Progenitor cell of endocrine pancreas (in vitro differentiated cells): ENCODE results near the gene IL10. TPM values are rescaled to one million over a fixed set of nuclear protein-coding genes. Genes with fewer than 3 reads are reported as not detected.

Experiments
- DNase-seq: peaks from one replicate; pipeline ENCODE4 v3.0.0; 2021; ENCODE audit warnings: low spot score; ENCODE audit not compliant: unreplicated experiment
- H3K27ac Mint-ChIP-seq: 2 replicates; pipeline ENCODE4 v1.8.0; 2021; ENCODE audit warnings: mild to moderate bottlenecking, moderate library complexity, mixed read lengths
- H3K27me3 Mint-ChIP-seq: 2 replicates; pipeline ENCODE4 v1.8.0; 2021; ENCODE audit warnings: mixed read lengths
- H3K36me3 Mint-ChIP-seq: 2 replicates; pipeline ENCODE4 v1.8.0; 2022; ENCODE audit warnings: mixed read lengths; ENCODE audit not compliant: insufficient read depth
- H3K4me1 Mint-ChIP-seq: 2 replicates; pipeline ENCODE4 v1.8.0; 2021; ENCODE audit warnings: low read depth, mixed read lengths
- H3K4me3 Mint-ChIP-seq: 2 replicates; pipeline ENCODE4 v1.8.0; 2021; ENCODE audit warnings: low read depth, mild to moderate bottlenecking, moderate library complexity, mixed read lengths
- H3K9me3 Mint-ChIP-seq: 2 replicates; pipeline ENCODE4 v1.8.0; 2021; ENCODE audit warnings: low read depth, mixed read lengths
- CTCF ChIP-seq: fragments of 200-600 bp; sonication (generic); IDR thresholded peaks from one replicate; pipeline ENCODE4 v1.5.0; 2021; ENCODE audit warnings: antibody characterized with exemption, mild to moderate bottlenecking; ENCODE audit not compliant: unreplicated experiment
- total RNA-seq: library from RNA; stranded (reverse); gene quantifications from 2 replicates; pipeline ENCODE4 v1.2.1, GENCODE V29; 2021

Gene IL10
- total RNA-seq, 1 donor from 2014 or later = not detected

- Mint-ChIP-seq H3K4me1 (no peaks in the 10 kb centered on the region), H3K4me3 (no peak overlapping the region), H3K9me3 (no peaks in the 10 kb centered on the region), H3K27me3 (peaks cover 7% of the 10 kb centered on the region), H3K36me3 (no peaks in the 10 kb centered on the region), H3K27ac (no peak overlapping the region)
- TF ChIP-seq CTCF = no peak
- no peak for DNase-seq
These were observed 21.3 kb upstream of the IL10 start for GRCh38 chr1:206793620-206794019.

GRCh38 chr1:206792939-206793607, 20.8 kb upstream of the IL10 start:
- H3K36me3 Mint-ChIP-seq = no peaks in the 10 kb centered on the region
- H3K27me3 Mint-ChIP-seq = peaks cover 6% of the 10 kb centered on the region
- no peak for TF ChIP-seq CTCF
- no peaks in the 10 kb centered on the region for H3K4me1 Mint-ChIP-seq
- H3K27ac Mint-ChIP-seq = no peak overlapping the region
- no peak for DNase-seq
- no peaks in the 10 kb centered on the region for H3K9me3 Mint-ChIP-seq
- H3K4me3 Mint-ChIP-seq = no peak overlapping the region

GRCh38 chr1:206790502-206791250, 18.4 kb upstream of the IL10 start:
- no peak overlapping the region for H3K4me3 Mint-ChIP-seq
- no peaks in the 10 kb centered on the region for H3K4me1 Mint-ChIP-seq
- peaks cover 17% of the 10 kb centered on the region for H3K27me3 Mint-ChIP-seq
- H3K27ac Mint-ChIP-seq = no peak overlapping the region
- H3K36me3 Mint-ChIP-seq = no peaks in the 10 kb centered on the region
- no peak for DNase-seq
- no peak for TF ChIP-seq CTCF
- no peaks in the 10 kb centered on the region for H3K9me3 Mint-ChIP-seq

- H3K4me3 Mint-ChIP-seq = no peak overlapping the region
- TF ChIP-seq CTCF = no peak
- H3K27me3 Mint-ChIP-seq = peaks cover 22% of the 10 kb centered on the region
- H3K27ac Mint-ChIP-seq = no peak overlapping the region
- H3K36me3 Mint-ChIP-seq = no peaks in the 10 kb centered on the region
- no peaks in the 10 kb centered on the region for H3K4me1 Mint-ChIP-seq
- H3K9me3 Mint-ChIP-seq = no peaks in the 10 kb centered on the region
- no peak for DNase-seq
These were observed 16.3 kb upstream of the IL10 start for GRCh38 chr1:206788487-206789050.

- Mint-ChIP-seq H3K36me3 (no peaks in the 10 kb centered on the region), H3K4me3 (no peak overlapping the region), H3K27me3 (peaks cover 22% of the 10 kb centered on the region), H3K27ac (no peak overlapping the region), H3K9me3 (no peaks in the 10 kb centered on the region), H3K4me1 (no peaks in the 10 kb centered on the region)
- no peak for DNase-seq
- no peak for TF ChIP-seq CTCF
These were observed 15.6 kb upstream of the IL10 start for GRCh38 chr1:206787891-206788290.
